Omental fat pad (tissue), 4 donors: ENCODE measurements around the gene PRAC2. TPM values are rescaled to one million over a fixed set of nuclear protein-coding genes. Genes with fewer than 3 reads are reported as not detected.

Source experiments
- ATAC-seq: fragments of 150-250 bp; one replicate; pipeline ENCODE4 v1.9.1; 2016; ENCODE audit warnings: mild to moderate bottlenecking, moderate library complexity; ENCODE audit not compliant: low FRiP score
- DNase-seq: peaks from one replicate; pipeline ENCODE4 v3.0.0-alpha.2; 2019; ENCODE audit warnings: low spot score
- CTCF ChIP-seq, 3 donors: fragments of 450-650 bp; IDR thresholded peaks; one replicate each; pipeline ENCODE4 v1.5.1; 2016 to 2017; ENCODE audit warnings: antibody characterized with exemption in 3 of 3, mild to moderate bottlenecking in 3 of 3, moderate library complexity in 2 of 3
- total RNA-seq, 4 donors: library from RNA; depleted of rRNA; stranded (reverse); fragments of >200 nt; gene quantifications; one replicate each; pipeline ENCODE4 v1.1.0, GENCODE V29; 2016

Gene PRAC2
- total RNA-seq, 4 donors from 2014 or later, result not detected

- TF ChIP-seq CTCF (IDR thresholded peaks at IDR 0.05), result no peak
- ATAC-seq, result no peak
- no peak for DNase-seq
These were observed 28.9 kb downstream of the PRAC2 start for GRCh38 chr17:48751733-48752398.

DNA sequence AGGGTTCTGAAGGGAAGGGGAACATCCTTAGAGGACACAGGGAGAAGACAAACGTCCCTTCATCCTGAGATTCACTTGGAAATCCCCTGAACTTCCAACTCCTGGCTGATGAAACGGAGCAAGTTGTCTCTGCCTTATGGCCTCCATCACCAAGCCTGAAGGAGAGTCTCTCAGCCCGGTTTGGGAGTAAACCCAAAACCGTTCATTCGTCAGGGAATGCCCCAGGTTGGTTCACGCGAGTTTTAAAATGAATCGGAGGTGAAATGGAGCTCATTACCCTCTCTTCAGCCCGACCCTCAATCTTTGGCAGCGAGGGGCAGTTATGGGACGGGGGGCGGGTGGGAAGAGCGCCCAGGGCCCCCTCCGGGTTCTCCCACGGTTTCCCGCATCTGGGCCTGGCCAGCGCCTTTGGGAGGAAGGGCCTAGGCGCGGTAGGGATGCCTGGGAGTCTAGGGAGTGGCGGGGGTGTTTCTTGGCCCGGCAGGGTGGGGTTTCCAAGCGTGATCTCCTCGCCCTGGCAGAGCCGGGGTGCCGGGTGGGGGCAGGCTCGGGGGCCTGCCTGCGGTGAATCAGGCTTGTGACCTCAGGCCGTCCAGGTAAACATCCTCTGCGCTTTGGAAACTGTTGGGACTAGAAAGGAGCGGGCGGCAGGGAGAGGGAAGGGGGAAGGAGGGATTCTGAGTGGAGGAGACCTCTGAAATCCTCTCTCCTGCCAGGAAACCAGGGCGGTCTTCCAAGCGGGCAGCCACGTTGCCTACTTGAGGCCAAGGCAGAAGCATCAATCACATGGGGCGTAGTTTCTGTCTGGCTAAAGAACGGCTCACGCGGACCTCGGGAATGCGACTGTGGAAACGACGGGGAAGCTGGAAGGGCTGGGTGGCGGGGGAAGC is 29.7 kb downstream of the PRAC2 start:
- no peak for TF ChIP-seq CTCF (IDR thresholded peaks at IDR 0.05)
- DNase-seq (no peak), ATAC-seq (peak; percentile 54)

DNA sequence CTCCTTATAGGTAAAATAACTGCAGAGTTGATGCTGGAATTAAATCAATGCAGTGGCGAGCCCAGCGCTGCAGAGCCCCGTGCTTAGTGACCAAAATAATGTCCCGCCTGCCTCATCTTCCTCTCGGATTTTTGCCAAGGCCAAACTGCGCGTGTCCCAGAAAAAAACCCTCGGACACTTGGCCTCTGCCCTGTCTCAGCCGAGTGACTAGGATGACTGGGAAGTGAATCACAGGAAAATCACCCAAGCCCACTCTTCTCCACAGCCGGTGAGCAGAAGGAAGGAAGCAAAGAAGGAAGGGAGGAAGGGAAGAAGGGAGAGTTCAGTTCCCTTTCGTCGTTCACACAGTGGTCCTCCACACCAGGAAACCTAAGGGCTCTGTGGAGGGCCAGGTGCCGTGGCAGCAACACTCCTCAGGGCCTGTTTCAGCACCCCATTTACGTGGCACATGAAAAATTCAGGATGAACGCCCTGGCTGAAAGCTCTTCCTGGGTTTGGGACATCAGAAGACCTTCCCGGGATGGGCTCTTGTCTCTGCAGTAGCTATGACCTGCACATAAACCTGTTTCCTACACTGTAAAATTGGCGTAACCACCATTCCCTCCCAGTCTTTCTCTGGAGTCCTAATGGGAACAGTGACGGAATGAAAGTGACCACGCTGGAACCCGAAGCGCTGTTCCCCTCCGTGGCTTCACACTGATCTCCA is 31.0 kb downstream of the PRAC2 start:
- no peak for TF ChIP-seq CTCF (IDR thresholded peaks at IDR 0.05)
- no peak for DNase-seq
- no peak for ATAC-seq

GRCh38 chr17:48754500-48755261 is 31.7 kb downstream of the PRAC2 start:
- ATAC-seq (no peak), DNase-seq (no peak)
- TF ChIP-seq CTCF (IDR thresholded peaks at IDR 0.05), result no peak

- DNase-seq (no peak), ATAC-seq (no peak)
These were observed 32.4 kb downstream of the PRAC2 start for GRCh38 chr17:48755356-48755755.

More at GRCh38 chr17:48755356-48755755, 32.4 kb downstream of the PRAC2 start:
- TF ChIP-seq CTCF (IDR thresholded peaks at IDR 0.05), result no peak
